Measurements from ENCODE around the gene UBE2F. TPM values are rescaled to one million over a fixed set of nuclear protein-coding genes. Genes with fewer than 3 reads are reported as not detected.
A peak's percentile ranks its signal among the peaks of the same experiment; 100 is the strongest.

Gene UBE2F
- total and polyA plus RNA-seq, 8 donors, result 6.4 to 87.0 (median 44.9) TPM; not detected in 1

GRCh38 chr2:238082151-238082550, 115.3 kb downstream of the UBE2F start:
- Histone ChIP-seq H3K4me1 (no peaks in the 10 kb centered on the region), H3K36me3 (peaks cover 25 to 54% (median 51%) of the 10 kb centered on the region in 4 donors), H3K27me3 (no peaks in the 10 kb centered on the region), H3K27ac (no peak overlapping the region), H3K9me3 (no peaks in the 10 kb centered on the region), H3K4me3 (no peak overlapping the region)
- WGBS, 5 donors, result 91 to 96% (median 94%) methylated on average over 13 to 17 of the region's 17 CpGs
- intact Hi-C loops (cut with DNase I; ENCODE audit: low total_unique reads), result no loop called here
- DNase-seq, result peak in 1 of 2 donors; percentile 15
- TF ChIP-seq EP300 (IDR thresholded peaks at IDR 0.05) (no peak), POLR2AphosphoS5 (IDR thresholded peaks at IDR 0.05) (no peak), POLR2A (IDR thresholded peaks at IDR 0.05) (no peak), CTCF (IDR thresholded peaks at IDR 0.05) (no peak)

GRCh38 chr2:238082827-238083226, 116.0 kb downstream of the UBE2F start:
- Histone ChIP-seq H3K36me3 (peaks cover 25 to 48% (median 44%) of the 10 kb centered on the region in 4 donors), H3K9me3 (no peaks in the 10 kb centered on the region), H3K27me3 (no peaks in the 10 kb centered on the region), H3K27ac (no peak overlapping the region), H3K4me1 (no peaks in the 10 kb centered on the region), H3K4me3 (no peak overlapping the region)
- peak in 1 of 2 donors; percentile 7 for DNase-seq
- intact Hi-C loops (cut with DNase I; ENCODE audit: low total_unique reads), result no loop called here
- WGBS, 5 donors, result 83 to 97% (median 91%) methylated on average over 7 of the region's 7 CpGs
- TF ChIP-seq POLR2AphosphoS5 (IDR thresholded peaks at IDR 0.05) (no peak), EP300 (IDR thresholded peaks at IDR 0.05) (no peak)

- peaks cover 25 to 48% (median 43%) of the 10 kb centered on the region in 4 donors for H3K36me3 ChIP-seq
- TF ChIP-seq POLR2A (IDR thresholded peaks at IDR 0.05) (no peak), EP300 (IDR thresholded peaks at IDR 0.05) (no peak), POLR2AphosphoS5 (IDR thresholded peaks at IDR 0.05) (no peak)
- no peak overlapping the region for H3K4me3 ChIP-seq
- peak in 1 of 2 donors; percentile 18 for DNase-seq
- WGBS, 5 donors, result 80 to 100% (median 98%) methylated on average over 5 of the region's 5 CpGs
- H3K4me1 ChIP-seq, result no peaks in the 10 kb centered on the region
- no peaks in the 10 kb centered on the region for H3K27me3 ChIP-seq
- intact Hi-C loops (cut with DNase I; ENCODE audit: low total_unique reads), result no loop called here
- H3K9me3 ChIP-seq, result no peaks in the 10 kb centered on the region
- H3K27ac ChIP-seq, result no peak overlapping the region
These were observed 117.1 kb downstream of the UBE2F start for GRCh38 chr2:238083919-238084318.

- peaks cover 25 to 48% (median 43%) of the 10 kb centered on the region in 4 donors for H3K36me3 ChIP-seq
- no peak for DNase-seq
- no peak overlapping the region for H3K4me3 ChIP-seq
- H3K27me3 ChIP-seq, result no peaks in the 10 kb centered on the region
- H3K9me3 ChIP-seq, result no peaks in the 10 kb centered on the region
- H3K27ac ChIP-seq, result no peak overlapping the region
- 92 to 96% (median 94%) methylated on average over 7 of the region's 7 CpGs for WGBS, 5 donors
- no peaks in the 10 kb centered on the region for H3K4me1 ChIP-seq
- intact Hi-C loops (cut with DNase I; ENCODE audit: low total_unique reads), result no loop called here
- TF ChIP-seq CTCF (IDR thresholded peaks at IDR 0.05), result no peak
- TF ChIP-seq POLR2A (IDR thresholded peaks at IDR 0.05), result no peak
- TF ChIP-seq EP300 (IDR thresholded peaks at IDR 0.05), result no peak
- no peak for TF ChIP-seq POLR2AphosphoS5 (IDR thresholded peaks at IDR 0.05)
These were observed 117.9 kb downstream of the UBE2F start for GRCh38 chr2:238084761-238085160.

GRCh38 chr2:238085899-238086298, 119.1 kb downstream of the UBE2F start:
- Histone ChIP-seq H3K4me3 (no peak overlapping the region), H3K27ac (no peak overlapping the region), H3K27me3 (no peaks in the 10 kb centered on the region), H3K9me3 (no peaks in the 10 kb centered on the region), H3K36me3 (peaks cover 25 to 44% (median 42%) of the 10 kb centered on the region in 4 donors), H3K4me1 (no peaks in the 10 kb centered on the region)
- WGBS, 5 donors, result 83 to 96% (median 91%) methylated on average over 3 of the region's 3 CpGs
- no peak for TF ChIP-seq POLR2A (IDR thresholded peaks at IDR 0.05)
- TF ChIP-seq EP300 (IDR thresholded peaks at IDR 0.05), result no peak
- TF ChIP-seq POLR2AphosphoS5 (IDR thresholded peaks at IDR 0.05), result no peak
- no peak for TF ChIP-seq CTCF (IDR thresholded peaks at IDR 0.05)
- DNase-seq, result no peak
- intact Hi-C loops (cut with DNase I; ENCODE audit: low total_unique reads), result no loop called here
